Suprapubic skin (tissue), 3 donors: ENCODE results near the gene EFNA2.

Experiments
- CTCF ChIP-seq, 2 donors: fragments of 200-600 bp in 1 of 2; fragments of 450-650 bp in 1 of 2; sonication (generic) in 1 of 2; IDR thresholded peaks; one replicate each; pipeline ENCODE4 v1.5.1; 2016 to 2019; ENCODE audit warnings: antibody characterized with exemption in 2 of 2, mild to moderate bottlenecking in 1 of 2, moderate library complexity in 1 of 2
- POLR2A ChIP-seq, 2 donors: fragments of 450-650 bp; IDR thresholded peaks; one replicate each; pipeline ENCODE4 v1.6.1; 2017; ENCODE audit warnings: antibody characterized with exemption in 2 of 2, mild to moderate bottlenecking in 2 of 2, moderate library complexity in 2 of 2

DNA sequence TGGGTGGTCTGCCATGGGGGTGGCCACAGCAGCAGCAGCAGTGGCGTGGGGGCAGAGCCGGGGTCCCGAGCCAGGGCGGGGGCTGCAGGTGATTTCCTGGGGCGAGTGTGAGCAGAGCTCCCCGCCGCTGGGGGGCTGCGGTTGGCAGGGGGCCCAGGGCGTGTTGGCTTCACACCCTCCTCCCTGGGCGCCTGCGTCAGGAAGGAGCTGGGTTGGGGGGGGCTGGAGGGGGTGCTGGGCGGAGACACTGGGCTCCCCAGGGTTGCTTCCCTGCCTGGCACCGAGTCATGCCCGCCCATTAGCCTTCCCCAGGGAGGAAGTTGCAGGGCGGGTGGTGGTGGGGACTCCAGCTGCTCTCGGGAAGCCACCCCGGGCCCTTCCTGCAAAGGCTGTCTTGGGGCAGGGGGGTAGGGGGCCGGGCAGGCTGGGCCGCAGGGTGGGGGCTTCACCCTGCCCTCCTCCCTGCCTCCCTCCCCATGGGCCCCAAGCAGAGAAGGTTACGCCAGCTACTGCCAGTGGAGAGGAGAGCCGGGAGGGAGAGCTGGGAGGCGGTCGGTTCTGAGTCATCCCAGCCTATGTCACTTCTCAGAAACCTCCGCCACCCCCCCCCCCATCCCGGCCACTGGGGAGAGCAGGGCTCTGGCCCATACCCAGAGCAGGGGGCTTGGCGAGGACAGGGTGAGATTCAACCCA lies 32.7 kb upstream of the EFNA2 start:
- TF ChIP-seq CTCF (IDR thresholded peaks at IDR 0.05) (no peak), POLR2A (IDR thresholded peaks at IDR 0.05) (no peak)
